ENCODE measurements around the gene XIRP1.

- TF ChIP-seq CTCF (conservative IDR thresholded peaks at IDR 0.05; ENCODE audit: low read length) (no peak), EZH2phosphoT487 (IDR thresholded peaks at IDR 0.05; ENCODE audit: borderline replicate concordance, low read depth, low read length) (no peak)
These were observed 58.6 kb downstream of the XIRP1 start for GRCh38 chr3:39133822-39134221.
